Endodermal cell (in vitro differentiated cells): Measurements from ENCODE around the gene SLU7. TPM values are rescaled to one million over a fixed set of nuclear protein-coding genes. Genes with fewer than 3 reads are reported as not detected.

Experiments
- DNase-seq: peaks from one replicate; pipeline ENCODE4 v3.0.0-alpha.2; 2017
- H3K27ac ChIP-seq: 2 replicates; pipeline ENCODE4 v1.5.1; 2013; ENCODE audit warnings: mild to moderate bottlenecking, low read depth, low read length, moderate library complexity
- H3K27me3 ChIP-seq: 2 replicates; pipeline ENCODE4 v1.6.1; 2013; ENCODE audit warnings: mild to moderate bottlenecking, low read length, moderate library complexity; ENCODE audit not compliant: insufficient read depth, control insufficient read depth, poor library complexity, severe bottlenecking
- H3K36me3 ChIP-seq: 2 replicates; pipeline ENCODE4 v1.7.0; 2013; ENCODE audit warnings: mild to moderate bottlenecking, low read length, moderate library complexity; ENCODE audit not compliant: control insufficient read depth, insufficient read depth
- H3K4me1 ChIP-seq: one replicate; pipeline ENCODE4 v1.7.0; 2013; ENCODE audit warnings: low read length; ENCODE audit not compliant: control insufficient read depth, insufficient read depth
- H3K4me3 ChIP-seq: 2 replicates; pipeline ENCODE4 v1.5.1; 2013; ENCODE audit warnings: mild to moderate bottlenecking, low read length, moderate library complexity
- H3K9ac ChIP-seq: 2 replicates; pipeline ENCODE4 v1.6.1; 2013; ENCODE audit warnings: mild to moderate bottlenecking, low read length, moderate library complexity; ENCODE audit not compliant: poor library complexity, severe bottlenecking; ENCODE audit errors: extremely low read depth
- H3K9me3 ChIP-seq: 2 replicates; pipeline ENCODE4 v1.6.1; 2013; ENCODE audit warnings: mild to moderate bottlenecking, low read length, moderate library complexity; ENCODE audit not compliant: control insufficient read depth
- H3K27ac Mint-ChIP-seq: 2 replicates; pipeline ENCODE4 v1.8.0; 2020; ENCODE audit warnings: mixed read lengths
- H3K27me3 Mint-ChIP-seq: 2 replicates; pipeline ENCODE4 v1.8.0; 2021; ENCODE audit warnings: mild to moderate bottlenecking, mixed read lengths; ENCODE audit not compliant: insufficient read depth
- H3K36me3 Mint-ChIP-seq: 2 replicates; pipeline ENCODE4 v1.8.0; 2020; ENCODE audit warnings: low read depth, mixed read lengths
- H3K4me1 Mint-ChIP-seq: 2 replicates; pipeline ENCODE4 v1.8.0; 2020; ENCODE audit warnings: mixed read lengths
- H3K4me3 Mint-ChIP-seq: 2 replicates; pipeline ENCODE4 v1.8.0; 2020; ENCODE audit warnings: mild to moderate bottlenecking, moderate library complexity, mixed read lengths
- H3K9me3 Mint-ChIP-seq: 2 replicates; pipeline ENCODE4 v1.8.0; 2020; ENCODE audit warnings: mild to moderate bottlenecking, mixed read lengths
- CTCF ChIP-seq: fragments of 200-600 bp; sonication (generic); conservative IDR thresholded peaks from 2 replicates; pipeline ENCODE4 v1.5.0; 2021; ENCODE audit warnings: antibody characterized with exemption, mild to moderate bottlenecking
- WGBS, 2 experiments: methylation state at CpG; one replicate each; pipeline versions ENCODE4 v1.1.5 to v1.1.7; 2013; ENCODE audit warnings: missing lambda C conversion rate in 2 of 2, mixed read lengths in 1 of 2; ENCODE audit not compliant: insufficient coverage in 1 of 2, insufficient read length in 1 of 2; 5-methylcytosine and 5-hydroxymethylcytosine counted together
- total RNA-seq, 2 donors: library from RNA; stranded (reverse); fragmentation: NEBNext Ultra II Directional in 1 of 2; extraction: Animal tissue kit (Norgen Biotek cat#: 25700) in 1 of 2; gene quantifications; 2 replicates in 1 of 2; 3 replicates in 1 of 2; pipeline ENCODE4 v1.2.1, GENCODE V29; 2021

SLU7 gene
- total RNA-seq, 2 donors from 2014 or later = 36.8 to 47.5 TPM

- Histone ChIP-seq H3K9ac (no peak overlapping the region), H3K9me3 (no peaks in the 10 kb centered on the region), H3K4me3 (no peak overlapping the region), H3K27ac (no peak overlapping the region), H3K4me1 (no peaks in the 10 kb centered on the region), H3K27me3 (no peaks in the 10 kb centered on the region), H3K36me3 (no peaks in the 10 kb centered on the region)
- no peak for DNase-seq
- Mint-ChIP-seq H3K27me3 (peaks cover 11% of the 10 kb centered on the region), H3K9me3 (peaks cover 5% of the 10 kb centered on the region), H3K4me3 (no peak overlapping the region), H3K36me3 (no peaks in the 10 kb centered on the region), H3K4me1 (peaks cover 12% of the 10 kb centered on the region), H3K27ac (no peak overlapping the region)
- 95% methylated on average over 2 of the region's 4 CpGs; no CpG with 5 or more reads in 1 of the 2 experiments for WGBS, 2 experiments
- TF ChIP-seq CTCF = no peak
Observed at GRCh38 chr5:160464466-160464797, 45.6 kb upstream of the SLU7 start.

- no peak overlapping the region for H3K27ac Mint-ChIP-seq
- Histone ChIP-seq H3K36me3 (no peaks in the 10 kb centered on the region), H3K27ac (no peak overlapping the region), H3K4me3 (no peak overlapping the region), H3K9ac (no peak overlapping the region), H3K4me1 (no peaks in the 10 kb centered on the region), H3K9me3 (no peaks in the 10 kb centered on the region), H3K27me3 (no peaks in the 10 kb centered on the region)
- H3K27me3 Mint-ChIP-seq = peaks cover 11% of the 10 kb centered on the region
- H3K4me3 Mint-ChIP-seq = no peak overlapping the region
- no peak for DNase-seq
- H3K9me3 Mint-ChIP-seq = peaks cover 5% of the 10 kb centered on the region
- H3K36me3 Mint-ChIP-seq = no peaks in the 10 kb centered on the region
- peaks cover 12% of the 10 kb centered on the region for H3K4me1 Mint-ChIP-seq
- WGBS, 2 experiments = 85 to 91% methylated on average over 6 to 7 of the region's 7 CpGs
- no peak for TF ChIP-seq CTCF
Observed at GRCh38 chr5:160463740-160464465, 45.0 kb upstream of the SLU7 start.

GRCh38 chr5:160463227-160463626 lies 44.3 kb upstream of the SLU7 start:
- Histone ChIP-seq H3K27ac (no peak overlapping the region), H3K27me3 (no peaks in the 10 kb centered on the region), H3K4me1 (no peaks in the 10 kb centered on the region), H3K9ac (no peak overlapping the region), H3K9me3 (no peaks in the 10 kb centered on the region), H3K4me3 (no peak overlapping the region), H3K36me3 (no peaks in the 10 kb centered on the region)
- 93 to 94% methylated on average over 3 to 4 of the region's 4 CpGs for WGBS, 2 experiments
- Mint-ChIP-seq H3K27ac (no peak overlapping the region), H3K27me3 (peaks cover 10% of the 10 kb centered on the region), H3K4me1 (peaks cover 12% of the 10 kb centered on the region), H3K4me3 (no peak overlapping the region), H3K9me3 (peaks cover 5% of the 10 kb centered on the region), H3K36me3 (no peaks in the 10 kb centered on the region)
- TF ChIP-seq CTCF = no peak
- no peak for DNase-seq
